Mesendoderm (in vitro differentiated cells): ENCODE results near the gene SMARCA2.
A peak's percentile ranks its signal among the peaks of the same experiment; 100 is the strongest.

Source experiments
- DNase-seq: peaks from one replicate; pipeline ENCODE4 v3.0.0; 2013
- H2AK5ac ChIP-seq: 2 replicates; pipeline ENCODE4 v1.6.1; 2013; ENCODE audit warnings: low read length, inconsistent platforms
- H2BK120ac ChIP-seq: 2 replicates; pipeline ENCODE4 v1.6.1; 2013; ENCODE audit warnings: low read depth, mild to moderate bottlenecking, low read length, moderate library complexity, mixed read lengths
- H2BK15ac ChIP-seq: replicated peaks from 2 replicates; pipeline ENCODE4 v1.6.1; 2013; ENCODE audit warnings: low read depth, mild to moderate bottlenecking, moderate library complexity
- H2BK5ac ChIP-seq: 2 replicates; pipeline ENCODE4 v1.6.1; 2013; ENCODE audit warnings: low read length, inconsistent platforms
- H3K18ac ChIP-seq: 2 replicates; pipeline ENCODE4 v1.6.1; 2013; ENCODE audit warnings: mild to moderate bottlenecking, low read length, mixed read lengths
- H3K23ac ChIP-seq: one replicate; pipeline ENCODE4 v1.6.1; 2013; ENCODE audit warnings: low read length
- H3K27ac ChIP-seq: 2 replicates; pipeline ENCODE4 v1.5.1; 2013; ENCODE audit warnings: low read depth, mild to moderate bottlenecking, inconsistent platforms, low read length, moderate library complexity
- H3K27me3 ChIP-seq: 2 replicates; pipeline ENCODE4 v1.6.1; 2013; ENCODE audit warnings: low read length, control low read depth, mild to moderate bottlenecking, inconsistent platforms; ENCODE audit not compliant: insufficient read depth, poor library complexity
- H3K36me3 ChIP-seq: 2 replicates; pipeline ENCODE4 v1.6.1; 2013; ENCODE audit warnings: low read length, inconsistent platforms; ENCODE audit not compliant: control insufficient read depth, insufficient read depth
- H3K4ac ChIP-seq: one replicate; pipeline ENCODE4 v1.6.1; 2013; ENCODE audit warnings: low read depth, mild to moderate bottlenecking, low read length, moderate library complexity
- H3K4me1 ChIP-seq: 2 replicates; pipeline ENCODE4 v1.6.1; 2013; ENCODE audit warnings: low read depth, low read length, inconsistent platforms; ENCODE audit not compliant: control insufficient read depth
- H3K4me2 ChIP-seq: 2 replicates; pipeline ENCODE4 v1.6.1; 2013; ENCODE audit warnings: low read length
- H3K4me3 ChIP-seq: 2 replicates; pipeline ENCODE4 v1.5.1; 2013; ENCODE audit warnings: mild to moderate bottlenecking, low read length
- H3K56ac ChIP-seq: one replicate; pipeline ENCODE4 v1.6.1; 2013; ENCODE audit warnings: low read length
- H3K79me1 ChIP-seq: 2 replicates; pipeline ENCODE4 v1.6.1; 2013; ENCODE audit warnings: low read length, inconsistent platforms
- H3K79me2 ChIP-seq: 2 replicates; pipeline ENCODE4 v1.6.1; 2013; ENCODE audit warnings: mild to moderate bottlenecking, low read length; ENCODE audit not compliant: control insufficient read depth, insufficient read depth
- H3K9ac ChIP-seq: 2 replicates; pipeline ENCODE4 v1.6.1; 2013; ENCODE audit warnings: low read length, inconsistent platforms
- H4K5ac ChIP-seq: one replicate; pipeline ENCODE4 v1.6.1; 2013; ENCODE audit warnings: low read length
- H4K8ac ChIP-seq: one replicate; pipeline ENCODE4 v1.6.1; 2013; ENCODE audit warnings: low read depth, mild to moderate bottlenecking, control low read depth, low read length, moderate library complexity
- WGBS: extraction: QIAGEN DNeasy Blood & Tissue Kit; methylation state at CpG from one replicate; pipeline ENCODE4 v1.1.7; 2013; ENCODE audit warnings: low lambda C conversion rate, missing lambda C conversion rate; ENCODE audit not compliant: insufficient coverage; ENCODE audit errors: extremely low coverage; 5-methylcytosine and 5-hydroxymethylcytosine counted together

The SMARCA2 gene

DNA sequence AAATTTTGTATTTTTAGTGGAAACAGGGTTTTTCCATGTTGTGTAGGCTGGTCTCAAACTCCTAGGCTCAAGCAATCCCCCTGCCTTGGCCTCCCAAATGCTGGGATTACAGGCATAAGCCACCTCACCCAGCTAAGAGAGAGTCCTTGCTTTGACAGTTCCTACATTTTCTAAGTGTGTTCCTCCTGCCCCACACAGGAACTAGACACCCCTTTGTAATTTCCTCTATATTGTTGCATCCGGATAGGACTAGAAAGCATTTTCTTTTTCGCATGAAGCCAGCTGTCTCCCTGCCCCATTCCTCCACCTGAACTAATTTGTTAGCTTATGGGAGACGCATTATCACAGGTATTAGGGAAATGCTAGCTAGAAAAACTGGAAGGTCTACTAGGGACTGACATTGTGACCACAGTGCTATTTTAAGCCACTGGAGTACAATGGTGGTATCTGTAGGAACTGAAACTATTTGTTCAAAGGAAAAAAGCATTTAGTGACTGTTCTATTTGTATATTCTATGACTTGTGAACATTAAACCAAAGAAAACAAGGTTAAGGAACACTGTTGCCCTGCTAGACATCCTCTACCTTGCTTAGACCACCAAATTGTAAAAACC lies 214.1 kb downstream of the SMARCA2 start:
- Histone ChIP-seq H2AK5ac (no peak overlapping the region), H2BK15ac (peak overlapping the region; percentile 42), H3K9ac (no peak overlapping the region), H3K27ac (no peak overlapping the region), H3K4ac (peak overlapping the region; percentile 59), H3K4me2 (no peak overlapping the region), H3K23ac (no peak overlapping the region), H3K27me3 (no peaks in the 10 kb centered on the region), H3K79me2 (no peaks in the 10 kb centered on the region), H4K5ac (no peak overlapping the region), H2BK120ac (no peak overlapping the region), H3K4me1 (no peaks in the 10 kb centered on the region), H3K36me3 (no peaks in the 10 kb centered on the region), H3K4me3 (no peak overlapping the region), H3K56ac (no peak overlapping the region), H3K18ac (no peak overlapping the region), H2BK5ac (no peak overlapping the region), H3K79me1 (no peaks in the 10 kb centered on the region), H4K8ac (no peak overlapping the region)
- no CpG with 5 or more reads among the region's 3 CpGs for WGBS
- no peak for DNase-seq

DNA sequence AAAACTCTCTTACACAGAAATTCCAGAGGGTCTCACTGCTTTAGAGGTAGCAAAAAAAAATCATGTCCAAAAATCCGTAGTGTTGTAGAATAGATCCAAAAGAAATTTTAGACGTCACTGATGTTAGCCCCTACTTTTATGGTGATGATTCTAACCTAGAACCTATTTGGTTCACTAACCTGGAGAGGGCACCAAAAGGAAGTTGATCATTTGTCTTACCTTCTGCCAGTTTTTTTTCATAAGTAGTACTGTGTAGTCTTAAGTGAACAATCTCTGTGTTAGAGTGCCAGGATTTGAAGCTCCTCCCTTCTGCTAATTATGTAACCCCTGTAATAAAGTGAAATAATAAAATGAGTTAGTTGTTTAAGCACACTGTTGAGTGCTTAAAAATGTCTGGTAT lies 215.2 kb downstream of the SMARCA2 start:
- Histone ChIP-seq H2AK5ac (no peak overlapping the region), H4K8ac (no peak overlapping the region), H2BK15ac (no peak overlapping the region), H3K79me1 (no peaks in the 10 kb centered on the region), H3K36me3 (no peaks in the 10 kb centered on the region), H2BK120ac (no peak overlapping the region), H3K4me2 (no peak overlapping the region), H3K4me3 (no peak overlapping the region), H3K79me2 (no peaks in the 10 kb centered on the region), H3K18ac (no peak overlapping the region), H3K27ac (no peak overlapping the region), H3K56ac (no peak overlapping the region), H3K27me3 (no peaks in the 10 kb centered on the region), H3K4me1 (no peaks in the 10 kb centered on the region), H2BK5ac (no peak overlapping the region), H3K4ac (no peak overlapping the region), H3K9ac (no peak overlapping the region), H4K5ac (no peak overlapping the region), H3K23ac (no peak overlapping the region)
- no peak for DNase-seq
- no CpG with 5 or more reads among the region's 2 CpGs for WGBS

DNA sequence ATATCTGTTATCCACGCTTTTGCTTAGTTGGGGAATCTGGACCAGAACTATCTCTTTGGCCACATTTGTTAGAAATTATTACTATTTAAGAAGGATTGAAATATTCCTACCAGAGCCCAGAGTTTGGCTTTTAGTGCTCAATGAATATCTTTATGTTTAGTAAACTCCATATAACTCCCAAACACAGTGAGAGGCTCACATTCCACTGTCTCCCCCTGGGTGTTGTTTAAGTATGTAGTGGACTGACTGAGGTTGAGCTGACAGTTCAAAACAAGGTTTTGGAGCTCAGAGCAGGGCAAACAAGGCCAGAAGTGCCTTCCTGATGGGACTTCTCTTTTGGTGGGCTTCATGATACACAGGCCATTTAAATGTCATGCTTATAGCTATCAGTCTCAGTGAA lies 216.0 kb downstream of the SMARCA2 start:
- no peaks in the 10 kb centered on the region for H3K79me1 ChIP-seq
- no peak for DNase-seq
- H3K27ac ChIP-seq, result no peak overlapping the region
- H4K8ac ChIP-seq, result no peak overlapping the region
- no peak overlapping the region for H3K56ac ChIP-seq
- no peak overlapping the region for H2BK5ac ChIP-seq
- H2BK15ac ChIP-seq, result no peak overlapping the region
- no peak overlapping the region for H4K5ac ChIP-seq
- H2AK5ac ChIP-seq, result no peak overlapping the region
- H3K4me2 ChIP-seq, result no peak overlapping the region
- no peak overlapping the region for H2BK120ac ChIP-seq
- H3K79me2 ChIP-seq, result no peaks in the 10 kb centered on the region
- H3K36me3 ChIP-seq, result no peaks in the 10 kb centered on the region
- H3K27me3 ChIP-seq, result no peaks in the 10 kb centered on the region
- H3K4me1 ChIP-seq, result no peaks in the 10 kb centered on the region
- no peak overlapping the region for H3K4ac ChIP-seq
- H3K9ac ChIP-seq, result no peak overlapping the region
- H3K23ac ChIP-seq, result no peak overlapping the region
- WGBS, result no CpG with 5 or more reads among the region's 1 CpG
- no peak overlapping the region for H3K18ac ChIP-seq
- H3K4me3 ChIP-seq, result no peak overlapping the region

DNA sequence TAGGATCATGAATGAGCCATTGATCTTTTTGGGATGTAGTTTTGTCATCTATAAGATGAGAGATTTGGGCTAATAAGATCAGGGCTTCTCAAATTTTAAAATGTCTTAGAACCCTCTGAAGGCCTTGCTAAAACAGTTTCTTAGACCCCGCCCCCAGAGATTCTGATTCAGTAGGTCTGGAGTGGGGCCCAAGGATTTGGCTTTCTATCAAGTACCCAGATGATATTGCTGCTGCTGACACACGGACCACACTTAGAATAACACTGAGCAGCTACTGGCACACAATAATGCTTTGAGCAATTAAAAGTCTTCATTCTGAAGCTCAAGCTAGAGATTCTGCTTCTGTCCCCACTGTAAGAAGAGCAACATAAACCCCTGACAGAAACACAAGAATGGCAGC lies 216.7 kb downstream of the SMARCA2 start:
- no peaks in the 10 kb centered on the region for H3K36me3 ChIP-seq
- no peak overlapping the region for H2BK15ac ChIP-seq
- no peaks in the 10 kb centered on the region for H3K27me3 ChIP-seq
- no peak overlapping the region for H4K8ac ChIP-seq
- no peak overlapping the region for H4K5ac ChIP-seq
- H3K79me2 ChIP-seq, result no peaks in the 10 kb centered on the region
- H3K56ac ChIP-seq, result no peak overlapping the region
- H2BK5ac ChIP-seq, result no peak overlapping the region
- no CpG with 5 or more reads among the region's 2 CpGs for WGBS
- DNase-seq, result no peak
- no peak overlapping the region for H2AK5ac ChIP-seq
- no peak overlapping the region for H3K23ac ChIP-seq
- no peak overlapping the region for H2BK120ac ChIP-seq
- no peak overlapping the region for H3K4me2 ChIP-seq
- no peak overlapping the region for H3K9ac ChIP-seq
- no peak overlapping the region for H3K4me3 ChIP-seq
- H3K4me1 ChIP-seq, result no peaks in the 10 kb centered on the region
- H3K4ac ChIP-seq, result no peak overlapping the region
- no peaks in the 10 kb centered on the region for H3K79me1 ChIP-seq
- H3K27ac ChIP-seq, result no peak overlapping the region
- H3K18ac ChIP-seq, result no peak overlapping the region

DNA sequence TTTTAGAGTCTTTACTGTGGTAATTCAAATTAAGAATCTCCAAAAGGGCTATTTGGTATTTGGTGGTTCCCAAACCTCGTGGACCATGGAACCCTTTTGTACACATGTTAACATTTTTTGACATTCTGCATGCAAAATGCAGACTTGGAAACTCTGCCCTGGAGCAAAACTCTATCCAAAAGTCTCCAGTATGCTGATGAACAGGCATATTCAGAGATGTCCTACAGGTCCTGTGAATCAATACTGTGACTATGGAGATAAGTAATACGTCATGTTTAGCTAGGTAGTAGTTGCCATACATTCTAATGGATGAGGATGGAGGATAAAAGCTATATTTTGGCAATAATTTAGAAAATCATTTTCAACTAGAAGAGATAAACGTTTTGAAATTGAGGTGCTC lies 218.1 kb downstream of the SMARCA2 start:
- Histone ChIP-seq H3K9ac (no peak overlapping the region), H3K36me3 (no peaks in the 10 kb centered on the region), H3K27me3 (no peaks in the 10 kb centered on the region), H3K4ac (no peak overlapping the region), H3K4me1 (no peaks in the 10 kb centered on the region), H2BK120ac (no peak overlapping the region), H3K4me2 (no peak overlapping the region), H2BK15ac (no peak overlapping the region), H2AK5ac (no peak overlapping the region), H3K4me3 (no peak overlapping the region), H3K18ac (no peak overlapping the region), H4K8ac (no peak overlapping the region), H3K56ac (no peak overlapping the region), H3K23ac (no peak overlapping the region), H3K27ac (no peak overlapping the region), H4K5ac (no peak overlapping the region), H2BK5ac (no peak overlapping the region), H3K79me2 (no peaks in the 10 kb centered on the region), H3K79me1 (no peaks in the 10 kb centered on the region)
- no CpG with 5 or more reads among the region's 3 CpGs for WGBS
- DNase-seq, result no peak

DNA sequence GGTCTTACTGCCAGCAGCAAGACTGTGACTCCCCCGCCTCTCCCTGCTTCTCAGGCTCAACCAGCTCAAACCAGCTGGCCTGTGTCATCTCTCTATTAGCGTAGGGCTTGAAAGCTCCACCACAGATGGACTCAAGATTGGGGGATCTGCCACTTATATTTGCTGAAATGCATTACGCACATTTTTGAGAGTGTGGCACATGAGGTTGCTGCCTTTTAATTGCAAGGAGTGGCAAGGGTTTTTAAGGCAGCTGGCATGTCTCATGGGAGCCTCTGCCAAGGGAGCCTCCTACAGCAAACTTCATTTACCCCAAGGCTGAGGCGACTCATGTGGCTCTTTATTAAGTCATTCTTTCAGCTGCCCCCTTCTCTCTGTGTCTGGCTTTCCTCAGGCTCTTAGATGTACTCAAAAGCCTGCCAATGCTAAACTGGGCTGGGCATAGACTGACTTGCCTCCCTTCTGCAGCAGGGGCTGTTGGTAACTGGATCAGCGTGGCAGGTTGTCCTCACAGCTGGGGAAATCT lies 219.3 kb downstream of the SMARCA2 start:
- Histone ChIP-seq H3K9ac (no peak overlapping the region), H3K4me3 (no peak overlapping the region), H3K23ac (no peak overlapping the region), H4K5ac (no peak overlapping the region), H3K56ac (peak overlapping the region; percentile 32), H3K79me1 (no peaks in the 10 kb centered on the region), H3K4me1 (no peaks in the 10 kb centered on the region), H2BK15ac (no peak overlapping the region), H3K4me2 (no peak overlapping the region), H2BK5ac (no peak overlapping the region), H3K18ac (no peak overlapping the region), H3K27me3 (no peaks in the 10 kb centered on the region), H2BK120ac (no peak overlapping the region), H2AK5ac (no peak overlapping the region), H3K36me3 (no peaks in the 10 kb centered on the region), H4K8ac (no peak overlapping the region), H3K79me2 (no peaks in the 10 kb centered on the region), H3K27ac (no peak overlapping the region), H3K4ac (no peak overlapping the region)
- no peak for DNase-seq
- no CpG with 5 or more reads among the region's 5 CpGs for WGBS
